ENCODE data around the gene SRSF3.
A peak's percentile ranks its signal among the peaks of the same experiment; 100 is the strongest.
"Not testable (repeated sequence)": the region's sequence is repeated elsewhere in the genome, so short reads cannot be mapped to it uniquely, and the experiment has no call there.

SRSF3 gene

GRCh38 chr6:36577301-36577700 lies 16.9 kb upstream of the SRSF3 start:
- H3K27me3 ChIP-seq, result no peaks in the 10 kb centered on the region
- H3K4me1 ChIP-seq, result peaks cover 0 to 37% (median 15%) of the 10 kb centered on the region in 4 donors
- TF ChIP-seq CTCF (IDR thresholded peaks at IDR 0.05), result no peak
- no peak for DNase-seq
- intact Hi-C loops (cut with DNase I; ENCODE audit: low total_unique reads), result no loop called here
- H3K36me3 ChIP-seq, result no peaks in the 10 kb centered on the region
- no peaks in the 10 kb centered on the region for H3K9me3 ChIP-seq
- H3K4me3 ChIP-seq, result no peak overlapping the region
- peak overlapping the region in 1 of 2 donors; percentile 6 for H3K27ac ChIP-seq

- DNase-seq, result no peak
- no peak overlapping the region for H3K27ac ChIP-seq
- no peak for TF ChIP-seq CTCF (IDR thresholded peaks at IDR 0.05)
- H3K27me3 ChIP-seq, result no peaks in the 10 kb centered on the region
- no peaks in the 10 kb centered on the region for H3K9me3 ChIP-seq
- H3K36me3 ChIP-seq, result no peaks in the 10 kb centered on the region
- intact Hi-C loops (cut with DNase I; ENCODE audit: low total_unique reads), result no loop called here
- H3K4me1 ChIP-seq, result peaks cover 0 to 37% (median 15%) of the 10 kb centered on the region in 4 donors
- no peak overlapping the region for H3K4me3 ChIP-seq
Measured at GRCh38 chr6:36578030-36578429, 16.1 kb upstream of the SRSF3 start.

GRCh38 chr6:36578431-36578830 lies 15.7 kb upstream of the SRSF3 start:
- intact Hi-C loops (cut with DNase I; ENCODE audit: low total_unique reads), result no loop called here

DNA sequence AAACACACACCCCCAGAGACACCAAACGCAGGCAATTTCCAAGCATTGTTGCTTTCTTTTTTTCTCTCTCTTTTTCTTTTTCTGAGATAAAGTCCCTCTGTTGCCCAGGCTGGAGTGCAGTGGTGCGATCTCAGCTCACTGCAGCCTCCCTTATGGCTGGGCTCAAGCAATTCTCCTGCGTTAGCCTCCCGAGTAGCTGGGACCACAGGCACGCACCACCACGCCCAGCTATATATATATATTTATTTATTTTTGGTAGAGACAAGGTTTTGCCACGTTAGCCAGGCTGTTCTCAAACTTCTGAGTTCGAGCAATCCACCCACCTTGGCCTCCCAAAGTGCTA lies 14.0 kb upstream of the SRSF3 start:
- no peak overlapping the region for H3K4me3 ChIP-seq
- peaks cover 0 to 37% (median 15%) of the 10 kb centered on the region in 4 donors for H3K4me1 ChIP-seq
- H3K9me3 ChIP-seq, result no peaks in the 10 kb centered on the region
- DNase-seq, result peak in 1 of 2 donors; percentile 41
- no peaks in the 10 kb centered on the region for H3K36me3 ChIP-seq
- TF ChIP-seq CTCF (IDR thresholded peaks at IDR 0.05), result no peak
- intact Hi-C loops (cut with DNase I; ENCODE audit: low total_unique reads), result no loop called here
- peak overlapping the region; percentile 9 to 16 for H3K27ac ChIP-seq
- H3K27me3 ChIP-seq, result no peaks in the 10 kb centered on the region

More at GRCh38 chr6:36578431-36578830, 15.7 kb upstream of the SRSF3 start:
- no peak for TF ChIP-seq CTCF (IDR thresholded peaks at IDR 0.05)
- Histone ChIP-seq H3K4me3 (no peak overlapping the region), H3K27ac (no peak overlapping the region), H3K4me1 (peaks cover 0 to 37% (median 15%) of the 10 kb centered on the region in 4 donors), H3K9me3 (no peaks in the 10 kb centered on the region), H3K27me3 (no peaks in the 10 kb centered on the region), H3K36me3 (no peaks in the 10 kb centered on the region)
- DNase-seq, result no peak

GRCh38 chr6:36581716-36582115 lies 12.4 kb upstream of the SRSF3 start:
- intact Hi-C loops (cut with DNase I; ENCODE audit: low total_unique reads), result no loop called here
- no peak overlapping the region for H3K4me3 ChIP-seq
- no peaks in the 10 kb centered on the region for H3K27me3 ChIP-seq
- H3K9me3 ChIP-seq, result no peaks in the 10 kb centered on the region
- H3K4me1 ChIP-seq, result peaks cover 0 to 33% (median 15%) of the 10 kb centered on the region in 4 donors
- DNase-seq, result peak in 1 of 2 donors; percentile 10
- no peaks in the 10 kb centered on the region for H3K36me3 ChIP-seq
- no peak overlapping the region for H3K27ac ChIP-seq
- TF ChIP-seq CTCF (IDR thresholded peaks at IDR 0.05), result no peak

DNA sequence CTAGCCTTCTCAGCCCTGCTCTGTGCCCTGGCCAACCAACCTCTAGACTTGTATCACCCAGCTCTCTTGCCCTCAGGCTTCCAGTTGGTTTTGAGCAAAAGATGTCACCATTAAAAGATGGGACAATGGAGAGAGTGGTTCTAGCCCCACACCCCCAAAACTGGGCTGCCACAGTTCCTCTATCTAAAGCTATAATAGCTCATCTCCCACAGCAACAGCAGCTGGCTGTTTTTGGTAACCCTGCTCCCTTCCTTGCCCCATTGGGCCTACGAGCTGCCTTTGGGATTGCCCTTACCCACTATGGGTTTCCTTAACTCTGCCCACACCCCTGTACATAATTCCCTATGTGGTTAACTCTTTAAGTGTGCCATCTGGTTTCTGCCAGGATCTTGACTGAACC lies 7.6 kb upstream of the SRSF3 start:
- Histone ChIP-seq H3K27me3 (no peaks in the 10 kb centered on the region), H3K4me1 (no peaks in the 10 kb centered on the region), H3K9me3 (no peaks in the 10 kb centered on the region), H3K4me3 (no peak overlapping the region), H3K27ac (no peak overlapping the region), H3K36me3 (no peaks in the 10 kb centered on the region)
- no peak for TF ChIP-seq CTCF (IDR thresholded peaks at IDR 0.05)
- DNase-seq, result peak in 1 of 2 donors; percentile 23
- intact Hi-C loops (cut with DNase I; ENCODE audit: low total_unique reads), result no loop called here

- H3K9me3 ChIP-seq; H3K27ac ChIP-seq; H3K4me3 ChIP-seq; intact Hi-C loops (cut with DNase I; ENCODE audit: low total_unique reads); H3K27me3 ChIP-seq; H3K36me3 ChIP-seq: not testable (repeated sequence)
- peak in 1 of 2 donors; percentile 35 for DNase-seq
- peaks cover 0 to 10% (median 8%) of the 10 kb centered on the region in 4 donors for H3K4me1 ChIP-seq
Measured at GRCh38 chr6:36589025-36589400, 5.1 kb upstream of the SRSF3 start.
